KMS-11 (cell line): ENCODE data around the gene CCDC146.

ENCODE experiments used
- H2AFZ ChIP-seq: fragments of 200-600 bp; sonication (generic); 2 replicates; pipeline ENCODE4 v1.6.1; 2016; ENCODE audit warnings: antibody characterized with exemption, mixed run types, low read depth
- H3K27ac ChIP-seq: fragments of 200-600 bp; sonication (generic); 2 replicates; pipeline ENCODE4 v1.6.1; 2016; ENCODE audit warnings: mild to moderate bottlenecking, mixed run types
- H3K27me3 ChIP-seq: fragments of 200-600 bp; sonication (generic); 2 replicates; pipeline ENCODE4 v1.6.1; 2017; ENCODE audit warnings: mild to moderate bottlenecking, low read depth, mixed run types, moderate library complexity; ENCODE audit not compliant: insufficient read depth
- H3K36me3 ChIP-seq: fragments of 200-600 bp; sonication (generic); 2 replicates; pipeline ENCODE4 v1.6.1; 2017; ENCODE audit warnings: mild to moderate bottlenecking, mixed run types; ENCODE audit not compliant: insufficient read depth
- H3K4me1 ChIP-seq: fragments of 200-600 bp; sonication (generic); 2 replicates; pipeline ENCODE4 v1.6.1; 2016; ENCODE audit warnings: mild to moderate bottlenecking, low read depth, mixed run types; ENCODE audit not compliant: poor library complexity, severe bottlenecking
- H3K4me2 ChIP-seq: fragments of 200-600 bp; sonication (generic); 2 replicates; pipeline ENCODE4 v1.7.0; 2016; ENCODE audit warnings: mild to moderate bottlenecking, mixed run types
- H3K4me3 ChIP-seq: fragments of 200-600 bp; sonication (generic); IDR thresholded peaks from 2 replicates; pipeline ENCODE4 v1.6.1; 2017; ENCODE audit warnings: low read depth, low read length, mixed read lengths; ENCODE audit not compliant: insufficient read depth
- H3K79me2 ChIP-seq: fragments of 200-600 bp; sonication (generic); 2 replicates; pipeline ENCODE4 v1.6.1; 2016; ENCODE audit warnings: low read depth, mixed run types; ENCODE audit not compliant: insufficient read depth
- H3K9ac ChIP-seq: fragments of 200-600 bp; sonication (generic); 2 replicates; pipeline ENCODE4 v1.6.1; 2016; ENCODE audit warnings: mild to moderate bottlenecking, mixed run types
- H4K20me1 ChIP-seq: fragments of 200-600 bp; sonication (generic); 2 replicates; pipeline ENCODE4 v1.6.1; 2016; ENCODE audit warnings: mild to moderate bottlenecking, mixed run types; ENCODE audit not compliant: insufficient read depth
- TF ChIP-seq, protein P1 (sequence below): fragments of 200-600 bp; sonication (generic); conservative IDR thresholded peaks from 2 replicates; pipeline ENCODE4 v1.6.1; 2017; ENCODE audit warnings: low read depth, mild to moderate bottlenecking, antibody characterized with exemption, low read length, moderate library complexity, mixed read lengths

Gene CCDC146

DNA sequence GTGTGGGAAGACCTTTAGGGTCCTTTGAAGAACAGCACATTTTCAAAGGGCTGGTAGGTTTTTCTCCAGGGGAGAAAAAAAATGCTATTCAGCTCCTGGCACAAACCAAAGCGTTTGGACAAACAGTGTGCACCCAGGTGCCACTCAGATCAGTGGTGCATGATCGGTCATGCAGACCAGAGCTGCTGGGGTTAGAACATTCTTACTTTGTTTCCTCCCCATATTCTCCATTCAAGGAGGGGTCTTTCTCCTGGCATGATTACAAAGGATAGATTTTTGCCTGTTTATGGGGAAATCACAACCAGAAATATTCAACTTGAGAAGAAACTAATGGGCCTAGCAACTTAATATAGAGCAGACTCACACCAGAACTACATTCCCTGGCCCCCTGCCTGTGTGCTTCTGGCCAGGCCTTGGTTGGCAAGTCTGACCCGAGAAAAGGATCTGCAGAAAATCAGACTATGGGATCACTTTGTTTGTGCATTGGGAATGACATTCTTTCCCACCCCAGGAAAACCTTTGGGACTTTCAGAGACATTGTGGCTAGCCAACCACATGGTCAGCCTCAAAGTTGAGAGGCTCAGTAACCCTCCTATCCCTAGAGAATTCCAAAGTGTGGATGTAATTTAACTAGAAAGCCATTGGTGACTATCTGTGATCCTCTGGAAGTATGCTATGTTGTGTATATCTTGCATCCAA, 159.5 kb downstream of the CCDC146 start:
- TF ChIP-seq, protein P1, sequence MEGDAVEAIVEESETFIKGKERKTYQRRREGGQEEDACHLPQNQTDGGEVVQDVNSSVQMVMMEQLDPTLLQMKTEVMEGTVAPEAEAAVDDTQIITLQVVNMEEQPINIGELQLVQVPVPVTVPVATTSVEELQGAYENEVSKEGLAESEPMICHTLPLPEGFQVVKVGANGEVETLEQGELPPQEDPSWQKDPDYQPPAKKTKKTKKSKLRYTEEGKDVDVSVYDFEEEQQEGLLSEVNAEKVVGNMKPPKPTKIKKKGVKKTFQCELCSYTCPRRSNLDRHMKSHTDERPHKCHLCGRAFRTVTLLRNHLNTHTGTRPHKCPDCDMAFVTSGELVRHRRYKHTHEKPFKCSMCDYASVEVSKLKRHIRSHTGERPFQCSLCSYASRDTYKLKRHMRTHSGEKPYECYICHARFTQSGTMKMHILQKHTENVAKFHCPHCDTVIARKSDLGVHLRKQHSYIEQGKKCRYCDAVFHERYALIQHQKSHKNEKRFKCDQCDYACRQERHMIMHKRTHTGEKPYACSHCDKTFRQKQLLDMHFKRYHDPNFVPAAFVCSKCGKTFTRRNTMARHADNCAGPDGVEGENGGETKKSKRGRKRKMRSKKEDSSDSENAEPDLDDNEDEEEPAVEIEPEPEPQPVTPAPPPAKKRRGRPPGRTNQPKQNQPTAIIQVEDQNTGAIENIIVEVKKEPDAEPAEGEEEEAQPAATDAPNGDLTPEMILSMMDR: no peak
- Histone ChIP-seq H3K27ac (no peak overlapping the region), H2AFZ (no peak overlapping the region), H3K4me1 (no peaks in the 10 kb centered on the region), H4K20me1 (no peaks in the 10 kb centered on the region), H3K27me3 (no peaks in the 10 kb centered on the region), H3K36me3 (no peaks in the 10 kb centered on the region), H3K4me2 (no peak overlapping the region), H3K4me3 (no peak overlapping the region), H3K79me2 (no peaks in the 10 kb centered on the region), H3K9ac (no peak overlapping the region)

DNA sequence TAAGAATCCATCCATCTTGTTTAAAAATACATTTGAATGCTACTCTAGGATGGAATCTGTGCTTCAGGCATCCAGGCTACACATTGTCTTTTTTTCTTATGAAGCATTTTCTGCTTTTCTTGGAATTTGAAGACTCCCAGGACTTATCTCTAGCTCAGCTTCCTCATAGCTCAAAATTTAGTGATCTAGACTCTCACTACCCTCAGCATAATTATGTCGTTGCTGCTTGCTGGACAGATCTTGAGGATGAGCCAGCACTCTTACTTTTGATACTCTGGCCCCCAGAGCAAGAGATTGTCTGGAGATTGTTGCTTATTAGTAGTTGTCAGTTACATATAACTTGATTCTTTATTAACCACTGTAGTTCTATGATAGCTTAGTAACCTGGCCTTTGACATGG, 160.5 kb downstream of the CCDC146 start:
- H3K4me1 ChIP-seq: no peaks in the 10 kb centered on the region
- no peak overlapping the region for H2AFZ ChIP-seq
- TF ChIP-seq, protein P1: no peak
- no peaks in the 10 kb centered on the region for H3K79me2 ChIP-seq
- H3K36me3 ChIP-seq: no peaks in the 10 kb centered on the region
- no peak overlapping the region for H3K4me3 ChIP-seq
- H3K27ac ChIP-seq: no peak overlapping the region
- no peak overlapping the region for H3K4me2 ChIP-seq
- H3K9ac ChIP-seq: no peak overlapping the region
- H3K27me3 ChIP-seq: no peaks in the 10 kb centered on the region
- H4K20me1 ChIP-seq: no peaks in the 10 kb centered on the region

DNA sequence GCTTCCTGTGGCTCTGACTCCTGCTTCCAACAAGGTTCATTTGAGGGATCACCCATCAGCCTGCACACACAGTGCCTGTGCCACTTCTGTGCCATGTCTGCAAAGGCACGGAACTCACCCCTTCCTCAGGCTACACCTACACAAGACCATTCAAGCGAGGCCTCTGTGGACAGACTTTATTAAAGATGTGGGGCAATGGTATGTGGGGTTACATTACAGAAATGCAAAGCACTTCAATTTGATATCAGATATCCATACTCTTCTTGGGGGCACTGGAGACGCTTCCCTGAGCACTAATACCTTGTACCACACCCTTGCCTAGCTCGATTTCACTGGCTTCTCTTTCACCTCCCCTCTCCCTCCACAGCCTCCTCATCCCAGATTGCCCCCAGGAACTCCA, 161.6 kb downstream of the CCDC146 start:
- TF ChIP-seq, protein P1: no peak
- H3K79me2 ChIP-seq: no peaks in the 10 kb centered on the region
- no peak overlapping the region for H3K27ac ChIP-seq
- no peaks in the 10 kb centered on the region for H3K27me3 ChIP-seq
- no peak overlapping the region for H3K9ac ChIP-seq
- H3K36me3 ChIP-seq: no peaks in the 10 kb centered on the region
- H3K4me3 ChIP-seq: no peak overlapping the region
- no peak overlapping the region for H2AFZ ChIP-seq
- no peak overlapping the region for H3K4me2 ChIP-seq
- H3K4me1 ChIP-seq: no peaks in the 10 kb centered on the region
- H4K20me1 ChIP-seq: no peaks in the 10 kb centered on the region

DNA sequence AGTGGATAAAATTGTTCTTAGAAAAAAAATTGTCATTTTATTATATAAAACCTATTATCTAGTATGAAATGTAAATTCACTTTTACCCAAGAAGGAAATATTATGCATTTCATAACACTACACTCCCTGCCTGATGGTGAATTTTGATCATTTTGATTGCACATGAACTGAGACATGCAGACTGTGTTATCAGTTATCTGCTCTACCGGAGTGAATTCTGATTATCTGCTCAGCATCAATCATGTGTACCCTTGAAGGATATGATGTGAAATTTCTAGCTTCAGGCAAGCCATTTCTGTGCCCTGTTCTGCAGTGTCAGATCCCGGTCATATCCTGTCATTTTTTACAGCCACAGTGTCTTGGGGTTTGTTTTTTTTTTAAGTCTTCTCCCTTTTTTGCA, 162.2 kb downstream of the CCDC146 start:
- TF ChIP-seq, protein P1: no peak
- no peaks in the 10 kb centered on the region for H3K79me2 ChIP-seq
- H3K4me3 ChIP-seq: no peak overlapping the region
- H3K9ac ChIP-seq: no peak overlapping the region
- no peaks in the 10 kb centered on the region for H3K27me3 ChIP-seq
- no peak overlapping the region for H3K4me2 ChIP-seq
- no peaks in the 10 kb centered on the region for H3K36me3 ChIP-seq
- H2AFZ ChIP-seq: no peak overlapping the region
- H4K20me1 ChIP-seq: no peaks in the 10 kb centered on the region
- H3K27ac ChIP-seq: no peak overlapping the region
- H3K4me1 ChIP-seq: no peaks in the 10 kb centered on the region
